WTC11 (cell line): ENCODE results near the gene DALRD3.

Experiments
- TEAD4 ChIP-seq: sonication (generic); formaldehyde crosslinking; IDR thresholded peaks from 2 replicates; pipeline ENCODE4 v1.8.0; 2022; ENCODE audit warnings: mild to moderate bottlenecking, missing genetic modification reagents
- TF ChIP-seq, protein P1 (sequence below): sonication (generic); formaldehyde crosslinking; IDR thresholded peaks from 2 replicates; pipeline ENCODE4 v1.8.0; 2022; ENCODE audit warnings: mild to moderate bottlenecking, missing genetic modification reagents

DNA sequence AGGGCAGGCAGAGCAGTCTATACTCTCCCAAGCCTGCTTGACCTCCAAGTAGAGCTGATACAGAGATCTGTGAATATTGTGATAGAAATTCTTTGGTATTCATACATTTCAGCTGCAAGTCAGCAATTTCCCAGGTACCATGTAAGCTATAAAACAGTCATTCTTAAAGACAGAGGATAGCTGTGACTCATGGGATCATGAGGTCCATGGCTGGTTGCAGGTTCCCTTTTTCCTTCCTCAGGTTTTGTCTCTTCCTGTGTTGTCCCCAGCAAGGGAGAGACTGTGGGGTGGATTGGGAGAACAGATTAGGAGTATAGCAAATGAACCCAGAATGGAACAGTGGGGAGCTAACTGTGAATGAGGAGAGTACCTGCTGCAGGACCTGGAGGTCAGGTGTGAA lies 33.7 kb downstream of the DALRD3 start:
- no peak for TF ChIP-seq TEAD4
- TF ChIP-seq, protein P1, sequence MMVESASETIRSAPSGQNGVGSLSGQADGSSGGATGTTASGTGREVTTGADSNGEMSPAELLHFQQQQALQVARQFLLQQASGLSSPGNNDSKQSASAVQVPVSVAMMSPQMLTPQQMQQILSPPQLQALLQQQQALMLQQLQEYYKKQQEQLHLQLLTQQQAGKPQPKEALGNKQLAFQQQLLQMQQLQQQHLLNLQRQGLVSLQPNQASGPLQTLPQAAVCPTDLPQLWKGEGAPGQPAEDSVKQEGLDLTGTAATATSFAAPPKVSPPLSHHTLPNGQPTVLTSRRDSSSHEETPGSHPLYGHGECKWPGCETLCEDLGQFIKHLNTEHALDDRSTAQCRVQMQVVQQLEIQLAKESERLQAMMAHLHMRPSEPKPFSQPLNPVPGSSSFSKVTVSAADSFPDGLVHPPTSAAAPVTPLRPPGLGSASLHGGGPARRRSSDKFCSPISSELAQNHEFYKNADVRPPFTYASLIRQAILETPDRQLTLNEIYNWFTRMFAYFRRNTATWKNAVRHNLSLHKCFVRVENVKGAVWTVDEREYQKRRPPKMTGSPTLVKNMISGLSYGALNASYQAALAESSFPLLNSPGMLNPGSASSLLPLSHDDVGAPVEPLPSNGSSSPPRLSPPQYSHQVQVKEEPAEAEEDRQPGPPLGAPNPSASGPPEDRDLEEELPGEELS (CRISPR knock-in tag): no peak
